Measurements from ENCODE around the gene WDR47.
A peak's percentile ranks its signal among the peaks of the same experiment; 100 is the strongest.

Gene WDR47

GRCh38 chr1:108957888-108958287, 84.0 kb downstream of the WDR47 start:
- H3K9me3 ChIP-seq (ENCODE audit: control extremely low read depth in 1 of 5, control insufficient read depth in 4 of 5, insufficient read depth in 2 of 5, low read depth in 1 of 5, low read length in 4 of 5), result no peaks in the 10 kb centered on the region
- 98% methylated on average over 5 of the region's 5 CpGs for WGBS (ENCODE audit: insufficient coverage)
- DNase-seq, result no peak
- H3K36me3 ChIP-seq (ENCODE audit: control insufficient read depth in 4 of 4, insufficient read depth in 4 of 4, low read length in 3 of 4), result peaks cover 0 to 20% (median 18%) of the 10 kb centered on the region in 4 experiments
- CTCF ChIA-PET, result no interaction called here
- no peaks in the 10 kb centered on the region for H3K27me3 ChIP-seq (replicated peaks in 2 of 5; ENCODE audit: control insufficient read depth in 4 of 5, insufficient read depth in 5 of 5, low read length in 4 of 5)
- no peak overlapping the region for H3K27ac ChIP-seq (ENCODE audit: insufficient read depth in 1 of 2, low read depth in 1 of 2, low read length in 2 of 2, poor library complexity in 1 of 2, severe bottlenecking in 2 of 2)
- H3K4me1 ChIP-seq (ENCODE audit: control extremely low read depth in 1 of 4, control insufficient read depth in 4 of 4, insufficient read depth in 4 of 4, low read length in 3 of 4), result peaks cover 5 to 14% (median 11%) of the 10 kb centered on the region in 4 experiments
- POLR2A ChIA-PET, result no interaction called here
- no peak overlapping the region for H3K4me3 ChIP-seq (ENCODE audit: control insufficient read depth in 1 of 7, extremely low read depth in 1 of 7, insufficient read depth in 4 of 7, low read depth in 2 of 7, low read length in 6 of 7)

GRCh38 chr1:108955881-108956280, 86.0 kb downstream of the WDR47 start:
- peaks cover 0 to 5% (median 2%) of the 10 kb centered on the region in 4 experiments for H3K4me1 ChIP-seq (ENCODE audit: control extremely low read depth in 1 of 4, control insufficient read depth in 4 of 4, insufficient read depth in 4 of 4, low read length in 3 of 4)
- DNase-seq, result no peak
- ChIA-PET POLR2A (interaction anchor here (0.5 kb wide), 1 partner anchor 1508 kb away, joined by 7 read pairs; no protein-coding TSS in a partner anchor), CTCF (no interaction called here)
- H3K36me3 ChIP-seq (ENCODE audit: control insufficient read depth in 4 of 4, insufficient read depth in 4 of 4, low read length in 3 of 4), result peaks cover 0 to 18% (median 17%) of the 10 kb centered on the region in 4 experiments
- H3K4me3 ChIP-seq (ENCODE audit: control insufficient read depth in 1 of 7, extremely low read depth in 1 of 7, insufficient read depth in 4 of 7, low read depth in 2 of 7, low read length in 6 of 7), result no peak overlapping the region
- H3K27ac ChIP-seq (ENCODE audit: insufficient read depth in 1 of 2, low read depth in 1 of 2, low read length in 2 of 2, poor library complexity in 1 of 2, severe bottlenecking in 2 of 2), result no peak overlapping the region
- no peaks in the 10 kb centered on the region for H3K9me3 ChIP-seq (ENCODE audit: control extremely low read depth in 1 of 5, control insufficient read depth in 4 of 5, insufficient read depth in 2 of 5, low read depth in 1 of 5, low read length in 4 of 5)
- H3K27me3 ChIP-seq (replicated peaks in 2 of 5; ENCODE audit: control insufficient read depth in 4 of 5, insufficient read depth in 5 of 5, low read length in 4 of 5), result no peaks in the 10 kb centered on the region
- 100% methylated on average over 2 of the region's 3 CpGs for WGBS (ENCODE audit: insufficient coverage)

- no peaks in the 10 kb centered on the region for H3K27me3 ChIP-seq (replicated peaks in 2 of 5; ENCODE audit: control insufficient read depth in 4 of 5, insufficient read depth in 5 of 5, low read length in 4 of 5)
- H3K4me1 ChIP-seq (ENCODE audit: control extremely low read depth in 1 of 4, control insufficient read depth in 4 of 4, insufficient read depth in 4 of 4, low read length in 3 of 4), result peaks cover 0 to 5% (median 2%) of the 10 kb centered on the region in 4 experiments
- no peak overlapping the region for H3K27ac ChIP-seq (ENCODE audit: insufficient read depth in 1 of 2, low read depth in 1 of 2, low read length in 2 of 2, poor library complexity in 1 of 2, severe bottlenecking in 2 of 2)
- POLR2A ChIA-PET, result no interaction called here
- DNase-seq, result no peak
- peaks cover 0 to 18% (median 16%) of the 10 kb centered on the region in 4 experiments for H3K36me3 ChIP-seq (ENCODE audit: control insufficient read depth in 4 of 4, insufficient read depth in 4 of 4, low read length in 3 of 4)
- CTCF ChIA-PET, result no interaction called here
- H3K4me3 ChIP-seq (ENCODE audit: control insufficient read depth in 1 of 7, extremely low read depth in 1 of 7, insufficient read depth in 4 of 7, low read depth in 2 of 7, low read length in 6 of 7), result no peak overlapping the region
- 100% methylated on average over 3 of the region's 3 CpGs for WGBS (ENCODE audit: insufficient coverage)
- H3K9me3 ChIP-seq (ENCODE audit: control extremely low read depth in 1 of 5, control insufficient read depth in 4 of 5, insufficient read depth in 2 of 5, low read depth in 1 of 5, low read length in 4 of 5), result no peaks in the 10 kb centered on the region
Measured at GRCh38 chr1:108955111-108955510, 86.8 kb downstream of the WDR47 start.

GRCh38 chr1:108953452-108953851, 88.5 kb downstream of the WDR47 start:
- no peak overlapping the region for H3K27ac ChIP-seq (ENCODE audit: insufficient read depth in 1 of 2, low read depth in 1 of 2, low read length in 2 of 2, poor library complexity in 1 of 2, severe bottlenecking in 2 of 2)
- CTCF ChIA-PET, result interaction anchor here (0.7 to 3.1 kb wide), 3 partner anchors 8 to 815 kb away, joined by 3 to 9 read pairs (median 6); no protein-coding TSS in a partner anchor
- POLR2A ChIA-PET, result no interaction called here
- no peak for DNase-seq
- no peaks in the 10 kb centered on the region for H3K9me3 ChIP-seq (ENCODE audit: control extremely low read depth in 1 of 5, control insufficient read depth in 4 of 5, insufficient read depth in 2 of 5, low read depth in 1 of 5, low read length in 4 of 5)
- H3K27me3 ChIP-seq (replicated peaks in 2 of 5; ENCODE audit: control insufficient read depth in 4 of 5, insufficient read depth in 5 of 5, low read length in 4 of 5), result no peaks in the 10 kb centered on the region
- peaks cover 0 to 18% (median 15%) of the 10 kb centered on the region in 4 experiments for H3K36me3 ChIP-seq (ENCODE audit: control insufficient read depth in 4 of 4, insufficient read depth in 4 of 4, low read length in 3 of 4)
- WGBS (ENCODE audit: insufficient coverage), result 100% methylated on average over 1 of the region's 6 CpGs
- H3K4me3 ChIP-seq (ENCODE audit: control insufficient read depth in 1 of 7, extremely low read depth in 1 of 7, insufficient read depth in 4 of 7, low read depth in 2 of 7, low read length in 6 of 7), result no peak overlapping the region
- H3K4me1 ChIP-seq (ENCODE audit: control extremely low read depth in 1 of 4, control insufficient read depth in 4 of 4, insufficient read depth in 4 of 4, low read length in 3 of 4), result peaks cover 3 to 12% (median 9%) of the 10 kb centered on the region in 4 experiments

GRCh38 chr1:108951242-108951641, 90.7 kb downstream of the WDR47 start:
- Histone ChIP-seq H3K27ac (ENCODE audit: insufficient read depth in 1 of 2, low read depth in 1 of 2, low read length in 2 of 2, poor library complexity in 1 of 2, severe bottlenecking in 2 of 2) (no peak overlapping the region), H3K36me3 (ENCODE audit: control insufficient read depth in 4 of 4, insufficient read depth in 4 of 4, low read length in 3 of 4) (peaks cover 0 to 25% (median 16%) of the 10 kb centered on the region in 4 experiments), H3K27me3 (replicated peaks in 2 of 5; ENCODE audit: control insufficient read depth in 4 of 5, insufficient read depth in 5 of 5, low read length in 4 of 5) (no peaks in the 10 kb centered on the region), H3K4me1 (ENCODE audit: control extremely low read depth in 1 of 4, control insufficient read depth in 4 of 4, insufficient read depth in 4 of 4, low read length in 3 of 4) (peaks cover 3 to 16% (median 11%) of the 10 kb centered on the region in 4 experiments), H3K4me3 (ENCODE audit: control insufficient read depth in 1 of 7, extremely low read depth in 1 of 7, insufficient read depth in 4 of 7, low read depth in 2 of 7, low read length in 6 of 7) (no peak overlapping the region), H3K9me3 (ENCODE audit: control extremely low read depth in 1 of 5, control insufficient read depth in 4 of 5, insufficient read depth in 2 of 5, low read depth in 1 of 5, low read length in 4 of 5) (no peaks in the 10 kb centered on the region)
- POLR2A ChIA-PET, result no interaction called here
- 93% methylated on average over 2 of the region's 3 CpGs for WGBS (ENCODE audit: insufficient coverage)
- CTCF ChIA-PET, result interaction anchor here (3.1 kb wide), 1 partner anchor 11 kb away, joined by 9 read pairs; no protein-coding TSS in a partner anchor
- DNase-seq, result no peak

- no CpG with 5 or more reads among the region's 4 CpGs for WGBS (ENCODE audit: insufficient coverage)
- H3K27me3 ChIP-seq (replicated peaks in 2 of 5; ENCODE audit: control insufficient read depth in 4 of 5, insufficient read depth in 5 of 5, low read length in 4 of 5), result no peaks in the 10 kb centered on the region
- no peaks in the 10 kb centered on the region for H3K9me3 ChIP-seq (ENCODE audit: control extremely low read depth in 1 of 5, control insufficient read depth in 4 of 5, insufficient read depth in 2 of 5, low read depth in 1 of 5, low read length in 4 of 5)
- H3K4me3 ChIP-seq (ENCODE audit: control insufficient read depth in 1 of 7, extremely low read depth in 1 of 7, insufficient read depth in 4 of 7, low read depth in 2 of 7, low read length in 6 of 7), result peak overlapping the region in 1 of 7 experiments; percentile 67
- H3K4me1 ChIP-seq (ENCODE audit: control extremely low read depth in 1 of 4, control insufficient read depth in 4 of 4, insufficient read depth in 4 of 4, low read length in 3 of 4), result peaks cover 3 to 16% (median 11%) of the 10 kb centered on the region in 4 experiments
- POLR2A ChIA-PET, result interaction anchor here (0.7 to 1.0 kb wide), 2 partner anchors 14 to 17 kb away, joined by 3 to 4 read pairs; partner anchors contain the start of gene CLCC1
- CTCF ChIA-PET, result interaction anchor here (0.6 to 1.8 kb wide), 6 partner anchors 9 to 223 kb away, joined by 3 to 5 read pairs (median 3); a partner anchor contains a TSS
- peaks cover 5 to 24% (median 15%) of the 10 kb centered on the region in 4 experiments for H3K36me3 ChIP-seq (ENCODE audit: control insufficient read depth in 4 of 4, insufficient read depth in 4 of 4, low read length in 3 of 4)
- no peak for DNase-seq
- H3K27ac ChIP-seq (ENCODE audit: insufficient read depth in 1 of 2, low read depth in 1 of 2, low read length in 2 of 2, poor library complexity in 1 of 2, severe bottlenecking in 2 of 2), result no peak overlapping the region
Measured at GRCh38 chr1:108949044-108949443, 92.9 kb downstream of the WDR47 start.

- DNase-seq, result peak in 1 of 3 donors; percentile 15
- H3K4me1 ChIP-seq (ENCODE audit: control extremely low read depth in 1 of 4, control insufficient read depth in 4 of 4, insufficient read depth in 4 of 4, low read length in 3 of 4), result peaks cover 3 to 16% (median 11%) of the 10 kb centered on the region in 4 experiments
- 18% methylated on average over 4 of the region's 6 CpGs for WGBS (ENCODE audit: insufficient coverage)
- POLR2A ChIA-PET, result interaction anchor here (1.0 kb wide), 1 partner anchor 15 kb away, joined by 4 read pairs; the partner anchor contains the start of gene CLCC1
- H3K27ac ChIP-seq (ENCODE audit: insufficient read depth in 1 of 2, low read depth in 1 of 2, low read length in 2 of 2, poor library complexity in 1 of 2, severe bottlenecking in 2 of 2), result peak overlapping the region; percentile 18 to 60
- H3K9me3 ChIP-seq (ENCODE audit: control extremely low read depth in 1 of 5, control insufficient read depth in 4 of 5, insufficient read depth in 2 of 5, low read depth in 1 of 5, low read length in 4 of 5), result no peaks in the 10 kb centered on the region
- CTCF ChIA-PET, result interaction anchor here (0.9 to 1.8 kb wide), 4 partner anchors 9 to 118 kb away, joined by 3 to 5 read pairs (median 4); no protein-coding TSS in a partner anchor
- no peaks in the 10 kb centered on the region for H3K27me3 ChIP-seq (replicated peaks in 2 of 5; ENCODE audit: control insufficient read depth in 4 of 5, insufficient read depth in 5 of 5, low read length in 4 of 5)
- peaks cover 5 to 29% (median 18%) of the 10 kb centered on the region in 4 experiments for H3K36me3 ChIP-seq (ENCODE audit: control insufficient read depth in 4 of 4, insufficient read depth in 4 of 4, low read length in 3 of 4)
- H3K4me3 ChIP-seq (ENCODE audit: control insufficient read depth in 1 of 7, extremely low read depth in 1 of 7, insufficient read depth in 4 of 7, low read depth in 2 of 7, low read length in 6 of 7), result peak overlapping the region in 4 of 7 experiments; percentile 23 to 76 (median 58)
Measured at GRCh38 chr1:108947871-108948525, 93.9 kb downstream of the WDR47 start.
